Endodermal cell (in vitro differentiated cells): ENCODE measurements around the gene BRD1. TPM values are rescaled to one million over a fixed set of nuclear protein-coding genes. Genes with fewer than 3 reads are reported as not detected.

Source experiments
- DNase-seq: peaks from one replicate; pipeline ENCODE4 v3.0.0-alpha.2; 2017
- H3K27ac ChIP-seq: 2 replicates; pipeline ENCODE4 v1.5.1; 2013; ENCODE audit warnings: mild to moderate bottlenecking, low read depth, low read length, moderate library complexity
- H3K27me3 ChIP-seq: 2 replicates; pipeline ENCODE4 v1.6.1; 2013; ENCODE audit warnings: mild to moderate bottlenecking, low read length, moderate library complexity; ENCODE audit not compliant: insufficient read depth, control insufficient read depth, poor library complexity, severe bottlenecking
- H3K36me3 ChIP-seq: 2 replicates; pipeline ENCODE4 v1.7.0; 2013; ENCODE audit warnings: mild to moderate bottlenecking, low read length, moderate library complexity; ENCODE audit not compliant: control insufficient read depth, insufficient read depth
- H3K4me1 ChIP-seq: one replicate; pipeline ENCODE4 v1.7.0; 2013; ENCODE audit warnings: low read length; ENCODE audit not compliant: control insufficient read depth, insufficient read depth
- H3K4me3 ChIP-seq: 2 replicates; pipeline ENCODE4 v1.5.1; 2013; ENCODE audit warnings: mild to moderate bottlenecking, low read length, moderate library complexity
- H3K9ac ChIP-seq: 2 replicates; pipeline ENCODE4 v1.6.1; 2013; ENCODE audit warnings: mild to moderate bottlenecking, low read length, moderate library complexity; ENCODE audit not compliant: poor library complexity, severe bottlenecking; ENCODE audit errors: extremely low read depth
- H3K9me3 ChIP-seq: 2 replicates; pipeline ENCODE4 v1.6.1; 2013; ENCODE audit warnings: mild to moderate bottlenecking, low read length, moderate library complexity; ENCODE audit not compliant: control insufficient read depth
- H3K27ac Mint-ChIP-seq: 2 replicates; pipeline ENCODE4 v1.8.0; 2020; ENCODE audit warnings: mixed read lengths
- H3K27me3 Mint-ChIP-seq: 2 replicates; pipeline ENCODE4 v1.8.0; 2021; ENCODE audit warnings: mild to moderate bottlenecking, mixed read lengths; ENCODE audit not compliant: insufficient read depth
- H3K36me3 Mint-ChIP-seq: 2 replicates; pipeline ENCODE4 v1.8.0; 2020; ENCODE audit warnings: low read depth, mixed read lengths
- H3K4me1 Mint-ChIP-seq: 2 replicates; pipeline ENCODE4 v1.8.0; 2020; ENCODE audit warnings: mixed read lengths
- H3K4me3 Mint-ChIP-seq: 2 replicates; pipeline ENCODE4 v1.8.0; 2020; ENCODE audit warnings: mild to moderate bottlenecking, moderate library complexity, mixed read lengths
- H3K9me3 Mint-ChIP-seq: 2 replicates; pipeline ENCODE4 v1.8.0; 2020; ENCODE audit warnings: mild to moderate bottlenecking, mixed read lengths
- WGBS, 2 experiments: methylation state at CpG; one replicate each; pipeline versions ENCODE4 v1.1.5 to v1.1.7; 2013; ENCODE audit warnings: missing lambda C conversion rate in 2 of 2, mixed read lengths in 1 of 2; ENCODE audit not compliant: insufficient coverage in 1 of 2, insufficient read length in 1 of 2; 5-methylcytosine and 5-hydroxymethylcytosine counted together
- total RNA-seq, 2 donors: library from RNA; stranded (reverse); fragmentation: NEBNext Ultra II Directional in 1 of 2; extraction: Animal tissue kit (Norgen Biotek cat#: 25700) in 1 of 2; gene quantifications; 2 replicates in 1 of 2; 3 replicates in 1 of 2; pipeline ENCODE4 v1.2.1, GENCODE V29; 2021
- TF ChIP-seq, protein P1 (sequence below): fragments of 200-600 bp; sonication (generic); conservative IDR thresholded peaks from 2 replicates; pipeline ENCODE4 v1.5.0; 2021; ENCODE audit warnings: antibody characterized with exemption, mild to moderate bottlenecking

The BRD1 gene
- total RNA-seq, 2 donors from 2014 or later, result 49.5 to 54.9 TPM

DNA sequence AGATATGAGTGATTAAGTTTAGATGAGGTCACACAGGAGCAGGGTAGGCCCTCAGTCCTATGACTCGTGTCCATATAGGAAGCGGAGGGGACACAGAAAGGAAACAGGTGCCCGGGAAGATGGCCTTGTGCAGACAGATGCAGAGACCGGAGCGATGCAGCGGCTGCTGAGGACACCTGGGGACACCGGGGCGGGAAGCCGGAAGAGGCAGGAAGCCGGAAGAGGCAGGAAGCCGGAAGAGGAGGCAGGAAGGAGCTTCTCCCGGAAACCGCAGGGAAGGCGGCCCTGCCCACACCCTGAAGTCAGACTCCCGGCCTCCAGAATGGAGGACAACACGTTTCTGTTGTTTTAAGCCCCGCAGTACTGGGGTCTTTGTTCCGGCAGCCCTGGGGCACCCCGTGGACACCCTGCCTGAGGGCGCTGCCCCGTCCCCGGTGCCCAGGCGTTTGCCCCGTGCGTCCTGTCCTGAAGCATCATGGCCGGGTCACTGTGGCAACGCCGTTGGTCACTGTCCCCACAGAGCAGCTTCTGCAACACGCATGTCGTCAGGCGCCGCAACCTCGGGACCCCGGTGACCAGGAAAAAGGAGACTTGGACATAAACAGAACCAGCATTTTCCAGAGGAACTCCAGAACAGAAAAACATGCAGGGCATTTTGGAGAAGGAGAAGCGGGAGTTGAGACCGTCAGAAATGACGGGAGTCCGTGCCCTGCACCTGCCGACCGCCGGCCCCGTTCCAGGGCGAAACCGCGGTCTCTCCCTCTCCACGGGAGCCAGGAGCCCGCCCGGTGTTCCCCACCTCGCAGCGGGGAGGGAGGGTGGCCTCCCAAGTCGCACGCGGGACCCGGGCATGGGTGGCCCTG is 103.4 kb downstream of the BRD1 start:
- DNase-seq, result no peak
- H3K27me3 ChIP-seq, result peaks cover 37% of the 10 kb centered on the region
- 56 to 70% methylated on average over 33 to 54 of the region's 54 CpGs for WGBS, 2 experiments
- H3K36me3 ChIP-seq, result no peaks in the 10 kb centered on the region
- Mint-ChIP-seq H3K27ac (no peak overlapping the region), H3K36me3 (no peaks in the 10 kb centered on the region), H3K4me3 (no peak overlapping the region), H3K27me3 (peaks cover 26% of the 10 kb centered on the region), H3K4me1 (no peaks in the 10 kb centered on the region), H3K9me3 (no peaks in the 10 kb centered on the region)
- H3K9me3 ChIP-seq, result no peaks in the 10 kb centered on the region
- H3K27ac ChIP-seq, result no peak overlapping the region
- TF ChIP-seq, protein P1, sequence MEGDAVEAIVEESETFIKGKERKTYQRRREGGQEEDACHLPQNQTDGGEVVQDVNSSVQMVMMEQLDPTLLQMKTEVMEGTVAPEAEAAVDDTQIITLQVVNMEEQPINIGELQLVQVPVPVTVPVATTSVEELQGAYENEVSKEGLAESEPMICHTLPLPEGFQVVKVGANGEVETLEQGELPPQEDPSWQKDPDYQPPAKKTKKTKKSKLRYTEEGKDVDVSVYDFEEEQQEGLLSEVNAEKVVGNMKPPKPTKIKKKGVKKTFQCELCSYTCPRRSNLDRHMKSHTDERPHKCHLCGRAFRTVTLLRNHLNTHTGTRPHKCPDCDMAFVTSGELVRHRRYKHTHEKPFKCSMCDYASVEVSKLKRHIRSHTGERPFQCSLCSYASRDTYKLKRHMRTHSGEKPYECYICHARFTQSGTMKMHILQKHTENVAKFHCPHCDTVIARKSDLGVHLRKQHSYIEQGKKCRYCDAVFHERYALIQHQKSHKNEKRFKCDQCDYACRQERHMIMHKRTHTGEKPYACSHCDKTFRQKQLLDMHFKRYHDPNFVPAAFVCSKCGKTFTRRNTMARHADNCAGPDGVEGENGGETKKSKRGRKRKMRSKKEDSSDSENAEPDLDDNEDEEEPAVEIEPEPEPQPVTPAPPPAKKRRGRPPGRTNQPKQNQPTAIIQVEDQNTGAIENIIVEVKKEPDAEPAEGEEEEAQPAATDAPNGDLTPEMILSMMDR, result no peak
- no peak overlapping the region for H3K9ac ChIP-seq
- H3K4me3 ChIP-seq, result no peak overlapping the region
- H3K4me1 ChIP-seq, result no peaks in the 10 kb centered on the region

DNA sequence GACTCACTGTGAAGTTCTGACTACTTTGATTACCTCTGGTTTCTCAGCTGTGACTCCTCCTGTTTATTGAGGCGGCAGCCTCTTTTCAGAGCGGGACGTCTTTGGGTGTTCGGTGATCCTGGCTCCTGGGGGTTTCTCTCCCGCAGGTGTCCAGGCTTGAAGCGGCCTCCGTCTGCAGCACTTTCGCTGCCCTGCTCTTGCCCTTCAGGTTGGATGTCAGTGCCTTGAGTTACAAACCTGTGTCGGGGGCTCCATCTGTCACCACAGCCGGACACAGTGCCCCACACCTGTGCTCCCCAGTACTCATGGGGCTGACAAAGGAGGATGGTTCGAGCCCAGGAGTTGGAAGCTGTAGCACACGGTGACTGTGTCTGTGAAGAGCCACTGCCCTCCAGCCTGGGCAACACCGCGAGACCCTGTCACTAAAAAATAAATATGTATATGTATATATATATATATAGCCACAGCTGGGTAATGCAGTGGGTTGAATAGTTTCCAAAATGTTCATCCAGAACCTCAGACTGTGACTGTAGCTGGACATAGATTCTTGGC is 104.1 kb downstream of the BRD1 start:
- peaks cover 37% of the 10 kb centered on the region for H3K27me3 ChIP-seq
- no peak overlapping the region for H3K9ac ChIP-seq
- no peak overlapping the region for H3K27ac ChIP-seq
- Mint-ChIP-seq H3K9me3 (no peaks in the 10 kb centered on the region), H3K36me3 (no peaks in the 10 kb centered on the region), H3K4me1 (no peaks in the 10 kb centered on the region), H3K27me3 (peaks cover 26% of the 10 kb centered on the region), H3K4me3 (no peak overlapping the region), H3K27ac (no peak overlapping the region)
- WGBS, 2 experiments, result 93 to 96% methylated on average over 8 to 11 of the region's 14 CpGs
- DNase-seq, result no peak
- no peak overlapping the region for H3K4me3 ChIP-seq
- no peaks in the 10 kb centered on the region for H3K36me3 ChIP-seq
- H3K4me1 ChIP-seq, result no peaks in the 10 kb centered on the region
- no peaks in the 10 kb centered on the region for H3K9me3 ChIP-seq
- TF ChIP-seq, protein P1, result no peak

Other genes with a start within 250 kb of the BRD1 start
- 10 to 100 TPM; 22.0 to 26.6 TPM for gene ZBED4, start 26.0 kb upstream of the BRD1 start, total RNA-seq
- gene ALG12, start 90.6 kb upstream of the BRD1 start, total RNA-seq, result 10 to 100 TPM; 19.7 to 26.2 TPM
- 10 to 100 TPM; 39.8 to 62.9 TPM for gene CRELD2, start 90.8 kb upstream of the BRD1 start, total RNA-seq
- gene PIM3, start 132.9 kb upstream of the BRD1 start, total RNA-seq, result 10 to 100 TPM; 31.5 to 36.6 TPM
- gene IL17REL, start 184.9 kb upstream of the BRD1 start, total RNA-seq, result under 1 TPM in 1 of 2 donors, not detected in 1; 0.15 TPM
- gene TTLL8, start 230.4 kb upstream of the BRD1 start, total RNA-seq, result under 1 TPM in 1 of 2 donors, not detected in 1; 0.20 TPM